ENCODE measurements around the gene PPP2R5C.

DNA sequence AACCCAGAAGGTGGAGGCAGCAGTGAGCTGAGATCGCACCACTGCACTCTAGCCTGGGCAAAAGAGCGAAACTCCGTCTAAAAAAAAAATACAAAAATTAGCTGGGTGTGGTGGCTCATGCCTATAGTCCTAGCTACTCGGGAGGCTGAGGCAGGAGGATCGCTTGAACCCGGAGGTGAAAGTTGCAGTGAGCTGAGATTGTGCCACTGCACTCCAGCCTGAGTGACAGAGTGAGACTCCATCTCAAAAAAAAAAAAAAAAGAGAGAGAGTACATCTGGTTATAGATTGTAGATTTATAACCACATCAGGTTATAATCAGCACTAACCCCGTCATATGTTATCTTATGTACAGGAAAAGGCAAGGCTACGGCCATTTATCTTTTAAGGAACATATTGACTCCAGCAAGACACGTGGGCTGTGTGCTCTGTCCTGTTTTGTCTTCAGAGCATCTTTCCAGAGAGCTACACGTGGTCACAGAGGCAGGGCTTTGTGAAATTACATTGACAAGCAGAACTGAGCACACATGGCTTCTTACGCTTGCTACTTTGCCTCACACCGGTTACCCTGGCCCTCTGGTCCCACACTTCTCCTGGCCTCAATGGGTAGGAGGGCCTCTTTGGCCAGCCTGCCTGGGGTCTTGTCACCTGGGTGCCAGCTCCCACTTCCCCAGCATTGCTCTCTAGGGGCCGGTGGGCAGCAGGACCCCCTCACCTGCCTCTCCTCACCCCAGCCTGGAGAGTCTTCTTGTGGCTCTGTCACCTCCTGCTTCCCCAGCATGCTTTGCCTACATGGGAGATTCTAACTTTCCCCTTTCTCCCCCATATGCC lies 196.1 kb downstream of the PPP2R5C start:
- no peak for TF ChIP-seq RARB (CRISPR knock-in tag; IDR thresholded peaks at IDR 0.05)
- TF ChIP-seq, protein P1, sequence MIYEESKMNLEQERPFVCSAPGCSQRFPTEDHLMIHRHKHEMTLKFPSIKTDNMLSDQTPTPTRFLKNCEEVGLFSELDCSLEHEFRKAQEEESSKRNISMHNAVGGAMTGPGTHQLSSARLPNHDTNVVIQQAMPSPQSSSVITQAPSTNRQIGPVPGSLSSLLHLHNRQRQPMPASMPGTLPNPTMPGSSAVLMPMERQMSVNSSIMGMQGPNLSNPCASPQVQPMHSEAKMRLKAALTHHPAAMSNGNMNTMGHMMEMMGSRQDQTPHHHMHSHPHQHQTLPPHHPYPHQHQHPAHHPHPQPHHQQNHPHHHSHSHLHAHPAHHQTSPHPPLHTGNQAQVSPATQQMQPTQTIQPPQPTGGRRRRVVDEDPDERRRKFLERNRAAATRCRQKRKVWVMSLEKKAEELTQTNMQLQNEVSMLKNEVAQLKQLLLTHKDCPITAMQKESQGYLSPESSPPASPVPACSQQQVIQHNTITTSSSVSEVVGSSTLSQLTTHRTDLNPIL (CRISPR knock-in tag; IDR thresholded peaks at IDR 0.05; ENCODE audit: low read depth): no peak
- no peak for TF ChIP-seq ARNTL (CRISPR knock-in tag; IDR thresholded peaks at IDR 0.05; ENCODE audit: borderline replicate concordance, low read depth)
- TF ChIP-seq PATZ1 (CRISPR knock-in tag; IDR thresholded peaks at IDR 0.05; ENCODE audit: borderline replicate concordance): no peak
- TF ChIP-seq ZNF70 (CRISPR knock-in tag; IDR thresholded peaks at IDR 0.05): no peak
- TF ChIP-seq BACH2 (CRISPR knock-in tag; IDR thresholded peaks at IDR 0.05; ENCODE audit: borderline replicate concordance): no peak
- TF ChIP-seq ZC3H10 (CRISPR knock-in tag; IDR thresholded peaks at IDR 0.05): no peak
- TF ChIP-seq OSR1 (CRISPR knock-in tag; IDR thresholded peaks at IDR 0.05): no peak
- TF ChIP-seq TCF4 (CRISPR knock-in tag; IDR thresholded peaks at IDR 0.05; ENCODE audit: borderline replicate concordance): no peak
- no peak for TF ChIP-seq SNAI2 (CRISPR knock-in tag; IDR thresholded peaks at IDR 0.05)

All from SK-N-SH treated with all-trans-retinoic acid at 6 μM for 48 hours (cell line).